Esophagus muscularis mucosa (tissue), 4 donors: Measurements from ENCODE around the gene PEX10. TPM values are rescaled to one million over a fixed set of nuclear protein-coding genes. Genes with fewer than 3 reads are reported as not detected.

Experiments
- DNase-seq: peaks from one replicate; pipeline ENCODE4 v3.0.0-alpha.2; 2017; ENCODE audit errors: extremely low spot score
- H3K27ac ChIP-seq, 4 donors: fragments of 200-600 bp; sonication (generic); replicated peaks in 1 of 4; 1 replicate in 3 of 4; 2 replicates in 1 of 4; pipeline ENCODE4 v1.5.1; 2016 to 2019; ENCODE audit warnings: mild to moderate bottlenecking in 1 of 4
- H3K27me3 ChIP-seq, 4 donors: fragments of 200-600 bp; sonication (generic); one replicate each; pipeline versions ENCODE4 v1.5.1 to v1.6.0; 2016 to 2019
- H3K36me3 ChIP-seq, 4 donors: fragments of 200-600 bp; sonication (generic); one replicate each; pipeline ENCODE4 v1.5.1; 2016 to 2019
- H3K4me1 ChIP-seq, 4 donors: fragments of 200-600 bp; sonication (generic); one replicate each; pipeline ENCODE4 v1.5.1; 2016 to 2019
- H3K4me3 ChIP-seq, 4 donors: fragments of 200-600 bp; sonication (generic); 1 replicate in 2 of 4; 2 replicates in 2 of 4; pipeline ENCODE4 v1.5.1; 2016 to 2019; ENCODE audit warnings: mild to moderate bottlenecking in 4 of 4, moderate library complexity in 1 of 4
- H3K9me3 ChIP-seq, 4 donors: fragments of 200-600 bp; sonication (generic); 1 replicate in 3 of 4; 2 replicates in 1 of 4; pipeline ENCODE4 v1.5.1; 2016 to 2019
- CTCF ChIP-seq, 3 experiments: fragments of 200-600 bp in 2 of 3; fragments of 450-650 bp in 1 of 3; sonication (generic) in 2 of 3; IDR thresholded peaks; one replicate each; pipeline ENCODE4 v1.5.1; 2017 to 2019; ENCODE audit warnings: antibody characterized with exemption in 3 of 3, mild to moderate bottlenecking in 2 of 3, moderate library complexity in 1 of 3
- EP300 ChIP-seq: sonication (generic); formaldehyde crosslinking; IDR thresholded peaks from one replicate; pipeline ENCODE4 v1.6.1; 2017; ENCODE audit warnings: antibody characterized with exemption
- POLR2A ChIP-seq: fragments of 450-650 bp; IDR thresholded peaks from one replicate; pipeline ENCODE4 v1.6.1; 2017; ENCODE audit warnings: antibody characterized with exemption, moderate library complexity, mild to moderate bottlenecking, low read depth
- POLR2AphosphoS5 ChIP-seq, 2 donors: sonication (generic); formaldehyde crosslinking; IDR thresholded peaks; one replicate each; pipeline ENCODE4 v1.6.1; 2017; ENCODE audit warnings: antibody characterized with exemption in 2 of 2
- WGBS: methylation state at CpG from one replicate; pipeline ENCODE4 v1.1.5; 2018; 5-methylcytosine and 5-hydroxymethylcytosine counted together
- intact Hi-C: fragments of 100-400 bp; cut with DNase I; formaldehyde crosslinking; loops from one replicate; pipeline ENCODE4 v1.15.1; 2023
- total RNA-seq, 4 donors: library from RNA; depleted of rRNA; stranded (reverse); fragments of >200 nt; gene quantifications; one replicate each; pipeline versions ENCODE4 v1.1.0 to v1.2.1, GENCODE V29; 2016

The PEX10 gene
- total RNA-seq, 4 donors from 2014 or later = 14.2 to 27.1 (median 20.3) TPM

- no peak overlapping the region for H3K4me3 ChIP-seq
- TF ChIP-seq EP300 = no peak
- no peak for TF ChIP-seq POLR2AphosphoS5 (IDR thresholded peaks at IDR 0.05)
- TF ChIP-seq POLR2A = no peak
- TF ChIP-seq CTCF (IDR thresholded peaks at IDR 0.05) = no peak
- WGBS = 81% methylated on average over 7 of the region's 7 CpGs
- no peaks in the 10 kb centered on the region for H3K27me3 ChIP-seq
- no peak for DNase-seq
- H3K27ac ChIP-seq = no peak overlapping the region
- intact Hi-C loops = no loop called here
- no peaks in the 10 kb centered on the region for H3K9me3 ChIP-seq
- H3K36me3 ChIP-seq = peaks cover 51 to 100% (median 92%) of the 10 kb centered on the region in 4 donors
- peaks cover 0 to 17% (median 15%) of the 10 kb centered on the region in 4 donors for H3K4me1 ChIP-seq
Observed at GRCh38 chr1:2398871-2399270, 13.5 kb downstream of the PEX10 start.

- Histone ChIP-seq H3K27ac (no peak overlapping the region), H3K9me3 (no peaks in the 10 kb centered on the region), H3K36me3 (peaks cover 35 to 93% (median 79%) of the 10 kb centered on the region in 4 donors), H3K4me1 (peaks cover 14 to 34% (median 32%) of the 10 kb centered on the region in 4 donors), H3K4me3 (no peak overlapping the region), H3K27me3 (no peaks in the 10 kb centered on the region)
- DNase-seq = no peak
- 89% methylated on average over 12 of the region's 19 CpGs for WGBS
- intact Hi-C loops = no loop called here
- TF ChIP-seq POLR2AphosphoS5 (IDR thresholded peaks at IDR 0.05) (no peak), CTCF (IDR thresholded peaks at IDR 0.05) (no peak), EP300 (no peak), POLR2A (no peak)
Observed at GRCh38 chr1:2397007-2397679, 15.2 kb downstream of the PEX10 start.

- no peak for DNase-seq
- no peak overlapping the region for H3K27ac ChIP-seq
- WGBS = 97% methylated on average over 5 of the region's 5 CpGs
- no peak overlapping the region for H3K4me3 ChIP-seq
- TF ChIP-seq POLR2A (no peak), CTCF (IDR thresholded peaks at IDR 0.05) (no peak), POLR2AphosphoS5 (IDR thresholded peaks at IDR 0.05) (no peak), EP300 (no peak)
- H3K4me1 ChIP-seq = peaks cover 14 to 37% (median 34%) of the 10 kb centered on the region in 4 donors
- no peaks in the 10 kb centered on the region for H3K27me3 ChIP-seq
- intact Hi-C loops = no loop called here
- H3K36me3 ChIP-seq = peaks cover 30 to 87% (median 72%) of the 10 kb centered on the region in 4 donors
- no peaks in the 10 kb centered on the region for H3K9me3 ChIP-seq
Observed at GRCh38 chr1:2396476-2396875, 15.9 kb downstream of the PEX10 start.

- H3K4me3 ChIP-seq = no peak overlapping the region
- intact Hi-C loops = no loop called here
- H3K27me3 ChIP-seq = peaks cover 0 to 1% (median 0%) of the 10 kb centered on the region in 4 donors
- no peak overlapping the region for H3K27ac ChIP-seq
- H3K4me1 ChIP-seq = peaks cover 14 to 38% (median 35%) of the 10 kb centered on the region in 4 donors
- WGBS = 81% methylated on average over 12 of the region's 17 CpGs
- H3K36me3 ChIP-seq = peaks cover 30 to 82% (median 70%) of the 10 kb centered on the region in 4 donors
- no peaks in the 10 kb centered on the region for H3K9me3 ChIP-seq
- no peak for DNase-seq
- TF ChIP-seq EP300 = no peak
- TF ChIP-seq CTCF (IDR thresholded peaks at IDR 0.05) = no peak
- no peak for TF ChIP-seq POLR2A
- no peak for TF ChIP-seq POLR2AphosphoS5 (IDR thresholded peaks at IDR 0.05)
Observed at GRCh38 chr1:2396059-2396458, 16.3 kb downstream of the PEX10 start.
